Skin epidermis (tissue), 12 donors: ENCODE measurements around the gene WDR77.

Experiments
- H3K27ac ChIP-seq, 21 experiments: fragments of 200-600 bp; sonication (generic) in 11 of 21; one replicate each; pipeline ENCODE4 v1.5.0; 2020; ENCODE audit warnings: mild to moderate bottlenecking in 3 of 21, inconsistent platforms in 2 of 21, moderate library complexity in 2 of 21
- H3K4me3 ChIP-seq, 7 experiments: fragments of 200-600 bp; sonication (generic) in 2 of 7; one replicate each; pipeline ENCODE4 v1.5.0; 2020; ENCODE audit warnings: inconsistent platforms in 2 of 7, mild to moderate bottlenecking in 2 of 7, moderate library complexity in 1 of 7

WDR77 gene

DNA sequence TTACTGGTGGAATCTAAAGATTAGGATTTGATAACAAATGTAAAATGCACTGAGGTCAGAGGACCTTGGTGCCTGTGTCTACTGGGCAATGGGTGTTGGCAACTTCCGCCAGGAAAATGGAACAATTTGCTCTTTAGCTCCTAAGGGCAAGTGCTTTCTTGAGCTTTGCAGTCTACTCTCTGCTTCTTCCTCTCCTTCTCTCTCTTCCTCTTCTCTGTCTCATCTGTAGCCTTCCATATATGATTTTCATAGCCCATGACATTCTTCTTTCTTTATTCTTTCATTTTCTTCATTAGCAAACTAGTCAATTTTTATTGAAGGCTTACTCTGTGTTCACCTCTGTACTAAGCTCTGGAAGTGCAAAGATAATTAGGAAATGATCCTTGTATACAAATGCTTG lies 57.0 kb downstream of the WDR77 start:
- no peak overlapping the region for H3K4me3 ChIP-seq
- H3K27ac ChIP-seq = no peak overlapping the region
